WI38 (cell line): ENCODE data around the gene PPP6C.
"Not testable (repeated sequence)": the region's sequence is repeated elsewhere in the genome, so short reads cannot be mapped to it uniquely, and the experiment has no call there.

Experiments used
- H3K4me3 ChIP-seq: 2 replicates; pipeline ENCODE4 v1.5.1; 2011; ENCODE audit warnings: low read depth, mild to moderate bottlenecking, control low read depth, low read length
- CTCF ChIP-seq: IDR thresholded peaks from 2 replicates; pipeline ENCODE4 v1.5.1; 2012; ENCODE audit warnings: low read depth, mild to moderate bottlenecking, control low read depth, low read length

The PPP6C gene

DNA sequence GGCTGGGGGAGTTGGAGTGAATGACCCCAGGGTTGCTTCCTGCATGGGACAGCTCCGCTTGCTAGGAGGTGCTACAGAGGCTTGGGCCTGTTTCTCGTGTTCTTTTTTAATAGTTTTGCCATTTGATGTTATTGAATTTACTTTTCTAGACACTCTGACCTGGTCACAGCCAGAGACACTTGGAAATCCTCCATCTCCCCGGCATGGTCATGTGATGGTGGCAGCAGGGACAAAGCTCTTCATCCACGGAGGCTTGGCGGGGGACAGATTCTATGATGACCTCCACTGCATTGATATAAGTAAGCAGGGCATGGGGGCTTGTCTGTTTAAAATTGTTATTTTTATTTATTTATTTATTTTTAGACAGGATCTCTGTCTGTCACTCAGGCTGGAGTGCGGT lies 38.2 kb upstream of the PPP6C start:
- no peak for TF ChIP-seq CTCF
- H3K4me3 ChIP-seq, result no peak overlapping the region

- not testable (repeated sequence) for H3K4me3 ChIP-seq
Measured at GRCh38 chr9:125224858-125225257, 35.3 kb upstream of the PPP6C start.

DNA sequence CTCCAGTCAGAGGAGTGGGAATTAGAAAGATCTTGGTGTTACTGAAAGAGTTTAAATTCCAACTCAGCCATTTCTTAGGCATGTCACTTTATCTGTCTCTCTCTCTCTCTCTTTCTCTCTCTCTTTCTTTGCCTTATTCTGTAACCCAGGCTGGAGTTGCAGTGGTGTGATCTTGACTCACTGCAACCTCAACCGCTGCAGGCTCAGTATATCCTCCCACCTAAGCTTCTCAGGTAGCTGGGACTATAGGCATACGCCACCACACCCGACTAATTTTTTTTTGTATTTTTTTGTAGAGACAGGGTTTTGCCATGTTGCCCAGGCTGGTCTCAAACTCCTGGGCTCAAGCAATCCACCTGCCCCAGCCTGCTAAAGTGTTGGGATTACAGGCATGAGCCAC lies 29.0 kb upstream of the PPP6C start:
- TF ChIP-seq CTCF, result no peak
- H3K4me3 ChIP-seq, result no peak overlapping the region

- H3K4me3 ChIP-seq, result no peak overlapping the region
Measured at GRCh38 chr9:125214186-125214585, 24.6 kb upstream of the PPP6C start.

GRCh38 chr9:125204477-125204876 lies 14.9 kb upstream of the PPP6C start:
- TF ChIP-seq CTCF, result no peak
- no peak overlapping the region for H3K4me3 ChIP-seq

More at GRCh38 chr9:125214186-125214585, 24.6 kb upstream of the PPP6C start:
- no peak for TF ChIP-seq CTCF

DNA sequence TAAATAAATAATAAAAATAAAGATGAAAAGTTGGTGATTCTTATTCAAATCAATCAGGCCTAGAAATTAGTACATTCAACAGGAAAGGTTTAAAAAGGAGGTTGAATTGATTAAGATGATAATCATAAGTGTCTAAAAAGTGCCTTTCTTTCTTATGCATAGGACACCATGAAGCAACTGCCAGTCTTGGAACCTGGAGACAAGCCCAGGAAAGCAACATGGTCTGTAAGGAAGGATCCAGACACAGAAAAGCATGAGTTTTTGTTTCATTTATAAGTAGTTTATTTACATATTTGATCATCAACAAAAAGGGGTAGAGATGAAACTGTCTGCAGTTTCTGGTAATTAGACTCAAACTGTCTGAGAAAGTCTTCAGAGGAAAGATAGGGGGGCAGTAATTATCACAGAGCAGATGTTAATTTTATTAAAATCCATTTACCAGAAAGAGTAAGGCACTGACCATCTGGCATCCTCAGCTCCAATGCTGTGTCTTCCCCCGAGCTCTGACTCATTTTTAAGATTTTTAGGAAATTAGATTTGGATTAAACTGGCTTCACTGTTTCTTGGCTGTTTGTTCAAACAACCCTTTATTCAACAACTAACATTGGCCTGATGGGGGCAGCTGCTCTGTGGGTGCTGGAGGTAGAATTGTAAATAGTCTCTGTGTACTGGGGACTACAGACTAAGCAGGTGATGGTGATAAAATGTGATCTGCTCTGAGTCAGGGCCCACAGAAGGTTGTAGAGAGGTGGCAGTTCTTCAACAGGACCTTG lies 13.4 kb upstream of the PPP6C start:
- no peak for TF ChIP-seq CTCF

GRCh38 chr9:125200216-125201047 lies 10.8 kb upstream of the PPP6C start, which contains the start of gene RABEPK:
RABEPK (plus strand) TSS chr9:125200542; CDS start chr9:125203014, 2,472 bp downstream.
- no peak for TF ChIP-seq CTCF

More for the DNA sequence above, 13.4 kb upstream of the PPP6C start:
- no peak overlapping the region for H3K4me3 ChIP-seq

GRCh38 chr9:125195591-125195990 lies 6.0 kb upstream of the PPP6C start:
- not testable (repeated sequence) for H3K4me3 ChIP-seq

More at GRCh38 chr9:125200216-125201047, 10.8 kb upstream of the PPP6C start, which contains the start of gene RABEPK:
- peak within 1 kb of the TSS; percentile 68 for H3K4me3 ChIP-seq

DNA sequence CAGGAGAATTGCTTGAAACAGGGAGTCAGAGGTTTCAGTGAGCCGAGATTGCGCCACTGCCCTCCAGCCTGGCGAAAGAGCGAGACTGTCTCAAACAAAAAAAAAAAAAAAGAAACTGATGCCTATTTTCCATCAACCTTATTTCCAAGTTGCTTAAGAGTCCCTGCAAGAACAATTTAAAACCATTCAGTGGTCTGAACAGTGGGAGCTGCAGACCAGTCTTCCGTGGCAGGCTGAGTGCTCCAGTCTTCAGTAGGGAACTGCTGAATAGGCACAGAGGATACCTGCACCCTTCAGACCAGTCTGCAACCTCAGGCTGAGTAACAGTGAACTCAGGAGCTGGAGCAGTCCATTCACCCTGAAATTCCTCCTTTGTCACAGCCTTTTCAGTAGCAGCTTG lies 4.9 kb upstream of the PPP6C start:
- not testable (repeated sequence) for H3K4me3 ChIP-seq
